Body of pancreas (tissue), 4 donors: Measurements from ENCODE around the gene DENND1C.

Experiments used
- POLR2A ChIP-seq, 3 donors: fragments of 450-650 bp; IDR thresholded peaks; one replicate each; pipeline ENCODE4 v1.6.1; 2016; ENCODE audit warnings: antibody characterized with exemption in 3 of 3, mild to moderate bottlenecking in 2 of 3
- TF ChIP-seq, protein P1 (sequence below), 7 experiments: fragments of 450-650 bp in 4 of 7; fragments of 200-600 bp in 3 of 7; sonication (generic) in 3 of 7; IDR thresholded peaks; one replicate each; pipeline ENCODE4 v1.5.1; 2016 to 2019; ENCODE audit warnings: antibody characterized with exemption in 7 of 7

DNA sequence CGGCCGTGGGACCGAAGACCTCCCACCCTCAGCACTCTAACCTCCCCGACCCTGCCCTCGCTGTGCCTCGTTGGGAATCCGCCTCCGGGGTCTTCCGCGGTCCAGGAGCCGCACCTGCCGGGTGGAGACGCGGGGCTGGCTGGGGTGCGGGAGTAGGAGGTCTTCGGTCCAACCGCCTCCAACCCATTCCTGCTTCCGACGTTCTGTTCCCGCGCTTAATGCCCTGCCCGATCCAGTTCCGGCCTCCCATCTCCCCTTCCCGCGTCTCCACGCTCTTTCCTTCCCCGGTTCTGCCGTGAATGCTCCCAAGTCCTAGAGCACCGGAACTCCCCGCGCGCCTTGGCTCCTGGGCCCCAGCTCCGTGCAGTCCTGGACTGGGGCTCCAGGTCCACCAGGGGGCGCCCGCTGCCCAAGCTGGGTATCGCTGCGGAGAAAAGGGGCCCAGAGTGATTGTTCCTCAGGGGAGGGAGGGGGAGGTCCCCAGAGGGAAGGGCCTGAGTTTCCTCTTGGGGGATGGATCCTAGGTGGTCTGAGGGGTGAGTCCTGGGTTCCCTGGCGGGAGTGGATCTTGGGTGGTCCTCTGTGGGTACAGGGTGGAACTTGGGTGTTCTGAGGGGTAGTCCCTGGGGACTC, 35.2 kb upstream of the DENND1C start:
- peak in 2 of 3 donors; percentile 11 to 46 for TF ChIP-seq POLR2A (IDR thresholded peaks at IDR 0.05)
- TF ChIP-seq, protein P1, sequence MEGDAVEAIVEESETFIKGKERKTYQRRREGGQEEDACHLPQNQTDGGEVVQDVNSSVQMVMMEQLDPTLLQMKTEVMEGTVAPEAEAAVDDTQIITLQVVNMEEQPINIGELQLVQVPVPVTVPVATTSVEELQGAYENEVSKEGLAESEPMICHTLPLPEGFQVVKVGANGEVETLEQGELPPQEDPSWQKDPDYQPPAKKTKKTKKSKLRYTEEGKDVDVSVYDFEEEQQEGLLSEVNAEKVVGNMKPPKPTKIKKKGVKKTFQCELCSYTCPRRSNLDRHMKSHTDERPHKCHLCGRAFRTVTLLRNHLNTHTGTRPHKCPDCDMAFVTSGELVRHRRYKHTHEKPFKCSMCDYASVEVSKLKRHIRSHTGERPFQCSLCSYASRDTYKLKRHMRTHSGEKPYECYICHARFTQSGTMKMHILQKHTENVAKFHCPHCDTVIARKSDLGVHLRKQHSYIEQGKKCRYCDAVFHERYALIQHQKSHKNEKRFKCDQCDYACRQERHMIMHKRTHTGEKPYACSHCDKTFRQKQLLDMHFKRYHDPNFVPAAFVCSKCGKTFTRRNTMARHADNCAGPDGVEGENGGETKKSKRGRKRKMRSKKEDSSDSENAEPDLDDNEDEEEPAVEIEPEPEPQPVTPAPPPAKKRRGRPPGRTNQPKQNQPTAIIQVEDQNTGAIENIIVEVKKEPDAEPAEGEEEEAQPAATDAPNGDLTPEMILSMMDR (IDR thresholded peaks at IDR 0.05) = peak; percentile 86 to 99 (median 95)
